Tibial nerve (tissue), 4 donors: ENCODE measurements around the gene TMEM271. TPM values are rescaled to one million over a fixed set of nuclear protein-coding genes. Genes with fewer than 3 reads are reported as not detected.

Experiments used
- DNase-seq, 2 donors: peaks; one replicate each; pipeline ENCODE4 v3.0.0-alpha.2; 2019; ENCODE audit warnings: low spot score in 2 of 2
- H3K27ac ChIP-seq, 4 donors: fragments of 200-600 bp; sonication (generic) in 3 of 4; one replicate each; pipeline ENCODE4 v1.5.1; 2017 to 2019; ENCODE audit warnings: mild to moderate bottlenecking in 1 of 4
- H3K27me3 ChIP-seq, 2 donors: fragments of 200-600 bp; sonication (generic) in 1 of 2; one replicate each; pipeline versions ENCODE4 v1.5.1 to v1.6.0; 2017 to 2019
- H3K36me3 ChIP-seq, 3 donors: fragments of 200-600 bp; sonication (generic); one replicate each; pipeline ENCODE4 v1.5.1; 2018 to 2019
- H3K4me1 ChIP-seq, 4 donors: fragments of 200-600 bp; sonication (generic) in 3 of 4; one replicate each; pipeline ENCODE4 v1.5.1; 2017 to 2019
- H3K4me3 ChIP-seq, 4 donors: fragments of 200-600 bp; sonication (generic) in 3 of 4; one replicate each; pipeline ENCODE4 v1.5.1; 2017 to 2019; ENCODE audit warnings: mild to moderate bottlenecking in 1 of 4, moderate library complexity in 1 of 4
- H3K9me3 ChIP-seq, 4 donors: fragments of 200-600 bp; sonication (generic) in 3 of 4; one replicate each; pipeline ENCODE4 v1.5.1; 2017 to 2019
- CTCF ChIP-seq, 5 experiments: fragments of 200-600 bp in 3 of 5; fragments of 450-650 bp in 2 of 5; sonication (generic) in 3 of 5; IDR thresholded peaks; one replicate each; pipeline ENCODE4 v1.5.1; 2016 to 2019; ENCODE audit warnings: antibody characterized with exemption in 5 of 5, mild to moderate bottlenecking in 3 of 5, moderate library complexity in 2 of 5
- EP300 ChIP-seq, 2 donors: sonication (generic); formaldehyde crosslinking; IDR thresholded peaks; one replicate each; pipeline ENCODE4 v1.6.1; 2017; ENCODE audit warnings: antibody characterized with exemption in 2 of 2, mild to moderate bottlenecking in 1 of 2
- POLR2A ChIP-seq, 2 donors: fragments of 450-650 bp; IDR thresholded peaks; one replicate each; pipeline ENCODE4 v1.6.1; 2017; ENCODE audit warnings: antibody characterized with exemption in 2 of 2, mild to moderate bottlenecking in 2 of 2, moderate library complexity in 2 of 2
- WGBS, 2 donors: methylation state at CpG; one replicate each; pipeline ENCODE4 v1.1.5; 2018; 5-methylcytosine and 5-hydroxymethylcytosine counted together
- total RNA-seq, 4 donors: library from RNA; depleted of rRNA; stranded (reverse); fragments of >200 nt; gene quantifications; one replicate each; pipeline ENCODE4 v1.1.0, GENCODE V29; 2016

Gene TMEM271
- total RNA-seq, 4 donors from 2014 or later = not detected

GRCh38 chr4:531721-532565 lies 44.2 kb downstream of the TMEM271 start:
- TF ChIP-seq POLR2A (IDR thresholded peaks at IDR 0.05) (no peak), EP300 (IDR thresholded peaks at IDR 0.05) (no peak), CTCF (IDR thresholded peaks at IDR 0.05) (no peak)
- Histone ChIP-seq H3K36me3 (peaks cover 0 to 98% (median 0%) of the 10 kb centered on the region in 3 donors), H3K4me1 (no peaks in the 10 kb centered on the region), H3K27me3 (no peaks in the 10 kb centered on the region), H3K4me3 (no peak overlapping the region), H3K9me3 (no peaks in the 10 kb centered on the region), H3K27ac (no peak overlapping the region)
- 92 to 100% methylated on average over 17 of the region's 17 CpGs for WGBS, 2 donors
- no peak for DNase-seq

DNA sequence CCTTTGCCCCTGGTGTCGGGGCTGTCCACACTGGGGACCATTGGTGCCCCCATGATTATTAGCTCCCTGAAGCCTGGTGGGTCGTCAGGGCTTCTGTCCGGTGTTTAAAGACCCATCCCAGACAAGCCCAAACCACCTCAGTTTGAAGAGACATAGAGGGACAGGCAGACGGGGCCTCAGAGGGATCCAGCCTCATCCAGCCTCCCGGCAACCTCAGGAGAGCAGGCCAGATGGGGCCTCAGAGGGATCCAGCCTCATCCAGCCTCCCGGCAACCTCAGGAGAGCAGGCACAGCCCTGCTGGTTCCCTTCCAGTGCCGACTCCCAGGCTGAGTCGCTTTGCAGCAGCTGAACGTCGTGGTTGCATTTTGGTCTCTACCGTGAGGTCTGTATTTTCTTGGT lies 45.0 kb downstream of the TMEM271 start:
- DNase-seq = no peak
- TF ChIP-seq EP300 (IDR thresholded peaks at IDR 0.05) (no peak), CTCF (IDR thresholded peaks at IDR 0.05) (no peak), POLR2A (IDR thresholded peaks at IDR 0.05) (no peak)
- Histone ChIP-seq H3K4me3 (no peak overlapping the region), H3K27ac (no peak overlapping the region), H3K36me3 (peaks cover 0 to 98% (median 0%) of the 10 kb centered on the region in 3 donors), H3K9me3 (no peaks in the 10 kb centered on the region), H3K27me3 (no peaks in the 10 kb centered on the region), H3K4me1 (no peaks in the 10 kb centered on the region)
- WGBS, 2 donors = 57 to 81% methylated on average over 9 to 11 of the region's 11 CpGs

GRCh38 chr4:530017-530781 lies 45.9 kb downstream of the TMEM271 start:
- DNase-seq = no peak
- no peaks in the 10 kb centered on the region for H3K9me3 ChIP-seq
- H3K36me3 ChIP-seq = peaks cover 0 to 98% (median 0%) of the 10 kb centered on the region in 3 donors
- no peak overlapping the region for H3K4me3 ChIP-seq
- WGBS, 2 donors = 85 to 86% methylated on average over 17 of the region's 17 CpGs
- H3K27ac ChIP-seq = no peak overlapping the region
- no peaks in the 10 kb centered on the region for H3K4me1 ChIP-seq
- no peaks in the 10 kb centered on the region for H3K27me3 ChIP-seq
- TF ChIP-seq CTCF (IDR thresholded peaks at IDR 0.05) (no peak), EP300 (IDR thresholded peaks at IDR 0.05) (no peak), POLR2A (IDR thresholded peaks at IDR 0.05) (no peak)

- Histone ChIP-seq H3K36me3 (peaks cover 0 to 98% (median 0%) of the 10 kb centered on the region in 3 donors), H3K4me1 (no peaks in the 10 kb centered on the region), H3K27ac (no peak overlapping the region), H3K4me3 (no peak overlapping the region), H3K9me3 (no peaks in the 10 kb centered on the region), H3K27me3 (no peaks in the 10 kb centered on the region)
- TF ChIP-seq POLR2A (IDR thresholded peaks at IDR 0.05) (no peak), CTCF (IDR thresholded peaks at IDR 0.05) (no peak), EP300 (IDR thresholded peaks at IDR 0.05) (no peak)
- DNase-seq = no peak
- 90 to 92% methylated on average over 8 of the region's 8 CpGs for WGBS, 2 donors
Observed at GRCh38 chr4:529563-529962, 46.5 kb downstream of the TMEM271 start.

GRCh38 chr4:528835-529234 lies 47.3 kb downstream of the TMEM271 start:
- Histone ChIP-seq H3K4me1 (no peaks in the 10 kb centered on the region), H3K9me3 (no peaks in the 10 kb centered on the region), H3K36me3 (peaks cover 0 to 98% (median 0%) of the 10 kb centered on the region in 3 donors), H3K27ac (no peak overlapping the region), H3K27me3 (no peaks in the 10 kb centered on the region), H3K4me3 (no peak overlapping the region)
- TF ChIP-seq EP300 (IDR thresholded peaks at IDR 0.05) = no peak
- TF ChIP-seq POLR2A (IDR thresholded peaks at IDR 0.05) = no peak
- TF ChIP-seq CTCF (IDR thresholded peaks at IDR 0.05) = no peak
- DNase-seq = no peak
- 83 to 89% methylated on average over 9 of the region's 9 CpGs for WGBS, 2 donors
